Renal pelvis (tissue), 4 donors: ENCODE measurements around the gene ZFYVE19. TPM values are rescaled to one million over a fixed set of nuclear protein-coding genes. Genes with fewer than 3 reads are reported as not detected.
"Not testable (repeated sequence)": the region's sequence is repeated elsewhere in the genome, so short reads cannot be mapped to it uniquely, and the experiment has no call there.

Experiments used
- DNase-seq: peaks from one replicate; pipeline ENCODE4 v3.0.0-alpha.2; 2013
- polyA plus RNA-seq, 3 donors: library from polyadenylated mRNA; unstranded; fragments of 120-200 nt; gene quantifications; one replicate each; pipeline ENCODE4 v1.2.1, GENCODE V29; 2013; ENCODE audit not compliant: insufficient read length in 3 of 3

ZFYVE19 gene
- polyA plus RNA-seq, 3 donors, result 25.8 to 27.7 (median 27.7) TPM

- no peak for DNase-seq
These were observed 38.1 kb downstream of the ZFYVE19 start for GRCh38 chr15:40845036-40845435.

- no peak for DNase-seq
These were observed 38.8 kb downstream of the ZFYVE19 start for GRCh38 chr15:40845511-40846284.

DNA sequence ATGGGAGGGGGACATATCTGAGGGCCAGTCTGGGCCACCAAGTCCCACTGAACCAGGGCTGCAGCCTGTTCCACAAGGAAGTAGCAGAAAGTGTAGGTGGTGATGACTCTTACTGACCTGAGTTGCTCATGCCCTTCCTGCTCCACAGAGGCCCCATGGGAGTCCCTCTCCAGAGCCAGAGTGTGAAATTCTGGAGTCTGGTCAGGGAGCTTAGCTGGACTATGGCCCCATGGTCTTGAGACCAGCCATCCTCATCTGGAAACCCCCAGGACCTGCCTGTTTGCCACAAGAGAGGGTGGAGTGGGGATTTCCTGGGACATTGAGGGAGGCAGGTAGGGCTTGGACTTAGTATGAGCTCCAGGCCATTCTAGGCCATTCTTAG, 39.9 kb downstream of the ZFYVE19 start:
- DNase-seq, result no peak

DNA sequence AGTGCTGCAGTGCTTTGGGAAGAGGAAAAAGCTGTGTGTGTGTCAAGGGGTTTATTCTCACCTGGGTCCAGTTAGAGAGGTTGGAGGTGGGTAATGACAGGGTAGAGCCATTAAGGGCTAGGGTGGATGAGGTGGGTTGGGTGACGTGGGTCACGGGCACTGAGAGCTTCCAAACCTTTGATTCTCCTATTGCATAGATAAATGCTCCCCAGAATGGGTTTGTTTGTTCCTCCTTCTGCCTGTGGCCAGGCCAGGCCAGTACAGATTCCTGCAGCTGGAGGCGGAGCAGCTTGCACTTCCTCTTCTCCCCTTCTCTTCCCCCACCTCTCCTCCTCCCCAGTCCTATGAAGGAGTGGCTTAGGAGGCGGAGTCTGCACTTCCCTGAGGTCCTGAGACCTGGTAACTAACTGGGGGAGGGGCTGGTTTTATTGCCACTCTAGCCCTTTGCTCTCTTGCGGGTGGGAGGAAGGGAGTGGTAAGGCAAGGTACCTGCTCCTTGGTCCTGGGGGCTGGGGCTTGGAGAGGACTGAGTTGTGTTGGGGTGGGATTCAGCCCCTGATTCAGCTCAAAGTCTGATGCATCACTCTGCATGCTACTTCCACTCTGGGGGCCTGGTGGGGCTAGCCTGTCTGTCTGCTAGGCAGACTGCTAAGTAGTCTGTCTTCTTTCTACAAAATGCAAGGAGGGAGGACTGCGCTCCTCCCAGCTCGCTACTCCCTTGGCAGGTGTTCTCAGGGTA, 40.5 kb downstream of the ZFYVE19 start:
- peak; percentile 85 for DNase-seq

DNA sequence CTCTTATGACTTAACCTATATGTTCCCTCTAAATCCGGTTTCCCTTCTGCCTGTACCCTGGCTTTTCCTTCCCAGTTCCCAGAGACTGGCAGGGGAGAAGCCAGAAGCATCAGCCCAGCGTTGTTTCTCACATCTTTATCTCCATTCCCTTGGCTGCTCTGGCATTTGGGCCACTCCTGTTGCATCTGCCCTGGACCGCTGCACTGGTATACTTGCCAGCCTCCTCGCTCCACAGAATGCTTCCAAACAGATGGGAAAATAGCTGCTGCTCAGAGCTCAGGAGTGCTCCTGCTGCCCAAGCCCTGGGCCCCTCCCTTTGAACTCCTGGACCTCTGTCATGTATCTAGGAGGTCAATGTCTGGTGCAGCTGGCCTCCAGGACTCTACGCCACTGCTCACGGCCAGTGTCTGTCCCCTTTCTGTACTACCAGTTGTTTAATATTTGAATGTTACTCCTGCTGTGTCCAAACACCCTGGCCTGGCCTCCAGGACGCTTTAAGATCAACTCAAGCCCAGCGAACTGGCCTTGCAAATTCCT, 43.8 kb downstream of the ZFYVE19 start:
- no peak for DNase-seq

GRCh38 chr15:40852529-40852928, 45.6 kb downstream of the ZFYVE19 start:
- DNase-seq, result no peak

DNA sequence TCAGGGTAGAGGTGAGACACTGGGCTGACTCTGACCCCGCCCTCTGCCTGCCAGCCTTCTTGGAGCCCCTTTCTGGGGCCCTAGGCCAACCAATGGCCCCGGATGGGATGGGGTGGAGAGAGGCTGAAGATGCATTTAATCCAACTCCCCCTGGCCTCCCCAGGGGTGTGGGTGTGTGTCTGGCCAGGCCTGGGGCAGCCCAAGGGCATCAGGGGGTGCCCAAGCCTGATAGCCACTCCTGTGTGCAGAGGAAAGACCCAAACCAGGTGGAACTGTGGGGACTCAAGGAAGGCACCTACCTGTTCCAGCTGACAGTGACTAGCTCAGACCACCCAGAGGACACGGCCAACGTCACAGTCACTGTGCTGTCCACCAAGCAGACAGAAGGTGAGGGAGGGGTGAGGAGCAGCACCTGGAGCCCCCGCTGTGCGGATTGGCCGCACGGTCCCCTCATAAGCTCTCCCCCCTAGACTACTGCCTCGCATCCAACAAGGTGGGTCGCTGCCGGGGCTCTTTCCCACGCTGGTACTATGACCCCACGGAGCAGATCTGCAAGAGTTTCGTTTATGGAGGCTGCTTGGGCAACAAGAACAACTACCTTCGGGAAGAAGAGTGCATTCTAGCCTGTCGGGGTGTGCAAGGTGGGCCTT, 46.5 kb downstream of the ZFYVE19 start:
- no peak for DNase-seq

GRCh38 chr15:40854161-40854560, 47.3 kb downstream of the ZFYVE19 start:
- no peak for DNase-seq

GRCh38 chr15:40855706-40856234, 48.9 kb downstream of the ZFYVE19 start:
- DNase-seq, result no peak

DNA sequence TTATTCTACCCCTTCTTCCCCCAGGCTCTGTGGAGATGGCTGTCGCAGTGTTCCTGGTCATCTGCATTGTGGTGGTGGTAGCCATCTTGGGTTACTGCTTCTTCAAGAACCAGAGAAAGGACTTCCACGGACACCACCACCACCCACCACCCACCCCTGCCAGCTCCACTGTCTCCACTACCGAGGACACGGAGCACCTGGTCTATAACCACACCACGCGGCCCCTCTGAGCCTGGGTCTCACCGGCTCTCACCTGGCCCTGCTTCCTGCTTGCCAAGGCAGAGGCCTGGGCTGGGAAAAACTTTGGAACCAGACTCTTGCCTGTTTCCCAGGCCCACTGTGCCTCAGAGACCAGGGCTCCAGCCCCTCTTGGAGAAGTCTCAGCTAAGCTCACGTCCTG, 49.9 kb downstream of the ZFYVE19 start:
- no peak for DNase-seq

DNA sequence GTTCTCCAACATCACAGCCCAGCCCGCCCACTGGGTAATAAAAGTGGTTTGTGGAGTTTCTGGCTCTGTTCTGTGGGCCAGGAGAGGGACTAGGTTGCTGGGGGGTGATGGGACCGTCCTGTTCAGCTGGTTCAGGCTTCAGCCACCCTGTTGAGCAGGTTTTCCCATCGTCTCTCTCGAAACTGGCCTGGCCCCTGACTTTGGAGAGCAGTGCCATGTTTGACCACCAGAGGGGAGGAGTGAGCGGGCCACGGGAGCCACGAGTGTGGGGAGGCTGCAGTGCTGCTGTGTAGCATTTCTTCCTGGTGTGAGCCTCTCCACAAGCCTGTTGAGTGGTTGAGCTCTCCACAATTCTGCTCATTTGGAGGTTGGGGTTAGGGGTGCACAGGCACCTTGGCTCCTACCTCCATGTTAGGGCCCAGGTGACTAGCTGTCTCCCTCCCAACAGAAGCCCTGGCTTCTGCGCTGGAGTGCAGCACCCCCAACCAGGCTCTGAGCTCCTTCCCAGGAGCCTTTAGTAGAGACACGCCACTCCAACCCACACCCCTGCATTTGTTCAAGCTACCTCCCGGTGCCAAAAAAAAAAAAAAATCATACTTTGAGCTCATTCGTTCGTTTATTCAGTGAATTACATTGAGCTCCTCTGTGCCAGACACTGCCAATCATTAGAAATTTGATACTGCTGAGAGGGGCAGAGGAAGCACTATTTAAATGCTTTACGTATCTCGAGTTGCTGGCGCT, 50.9 kb downstream of the ZFYVE19 start:
- DNase-seq, result peak; percentile 81

- DNase-seq, result no peak
These were observed 51.8 kb downstream of the ZFYVE19 start for GRCh38 chr15:40858706-40859105.

GRCh38 chr15:40859206-40859851, 52.4 kb downstream of the ZFYVE19 start:
- peak; percentile 79 for DNase-seq

DNA sequence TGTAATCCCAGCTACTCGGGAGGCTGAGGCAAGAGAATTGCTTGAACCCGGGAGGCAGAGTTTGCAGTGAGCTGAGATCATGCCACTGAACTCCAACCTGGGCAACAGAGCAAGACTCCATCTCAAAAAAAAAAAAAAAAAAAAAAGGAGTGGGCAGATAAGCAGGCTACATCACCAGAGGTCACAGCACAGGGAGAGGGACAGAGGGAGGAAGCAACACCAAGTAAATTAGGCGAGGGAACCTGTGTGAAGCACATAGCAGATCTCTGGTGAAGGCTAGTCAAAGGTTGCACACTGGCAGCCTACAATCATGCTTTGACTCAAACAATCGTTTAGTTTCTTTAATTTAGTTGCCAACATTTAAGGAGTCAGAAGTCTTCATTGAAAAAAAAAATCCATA, 54.3 kb downstream of the ZFYVE19 start:
- not testable (repeated sequence) for DNase-seq

DNA sequence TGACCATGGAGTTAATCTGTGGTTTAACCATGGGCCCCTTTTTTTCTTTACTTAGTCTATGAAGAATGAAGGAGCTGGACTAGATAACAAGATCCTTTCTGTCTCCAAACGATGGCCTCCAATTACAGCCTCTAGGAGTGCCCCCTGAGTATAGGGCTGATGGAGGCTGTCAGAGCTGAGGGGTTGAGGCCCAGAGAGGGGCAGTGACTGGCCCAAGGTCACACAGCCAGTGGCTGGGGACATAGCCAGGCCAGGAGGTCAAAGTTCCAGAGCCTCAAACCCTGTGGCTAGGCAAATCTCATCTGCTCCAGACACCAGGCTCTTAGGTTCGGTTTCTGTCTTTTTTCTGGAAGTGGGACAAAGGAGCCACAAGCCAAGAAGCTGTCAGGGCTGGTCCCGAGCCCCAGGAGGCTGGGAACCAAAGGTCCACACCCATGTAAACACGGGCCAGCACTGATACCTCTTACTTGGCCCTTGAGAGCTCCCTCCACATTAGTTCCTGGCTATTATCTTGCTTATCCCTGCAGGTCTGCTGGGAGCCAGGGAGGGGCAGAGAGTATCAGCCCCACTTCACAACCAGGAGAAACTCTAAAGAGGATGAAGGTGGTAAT, 56.9 kb downstream of the ZFYVE19 start:
- no peak for DNase-seq

Other genes with a start within 250 kb of the ZFYVE19 start
- gene CCDC32, start 242.0 kb upstream of the ZFYVE19 start, polyA plus RNA-seq, result 10 to 100 TPM; 24.6 to 32.4 (median 27.2) TPM
- 10 to 100 TPM; 10.5 to 16.3 (median 15.0) TPM for gene RPUSD2, start 237.8 kb upstream of the ZFYVE19 start, polyA plus RNA-seq
- 10 to 100 TPM; 16.5 to 21.5 (median 19.1) TPM for gene KNL1, start 212.8 kb upstream of the ZFYVE19 start, polyA plus RNA-seq
- 10 to 100 TPM; 12.1 to 14.4 (median 13.4) TPM for gene RAD51, start 111.9 kb upstream of the ZFYVE19 start, polyA plus RNA-seq
- 10 to 100 TPM; 40.8 to 46.8 (median 45.2) TPM for gene RMDN3, start 51.8 kb upstream of the ZFYVE19 start, polyA plus RNA-seq
- 10 to 100 TPM; 40.6 to 59.4 (median 58.9) TPM for gene GCHFR, start 43.0 kb upstream of the ZFYVE19 start, polyA plus RNA-seq
- 1 to 10 TPM; 2.3 to 5.4 (median 5.0) TPM for gene C15orf62, start 37.1 kb upstream of the ZFYVE19 start, polyA plus RNA-seq
- gene DNAJC17, start 384 bp downstream of the ZFYVE19 start, polyA plus RNA-seq, result 10 to 100 TPM; 38.5 to 43.7 (median 38.7) TPM
- gene PPP1R14D, start 21.6 kb downstream of the ZFYVE19 start, polyA plus RNA-seq, result under 1 TPM; 0.46 to 0.69 (median 0.50) TPM
- 10 to 100 TPM; 72.4 to 75.5 (median 73.6) TPM for gene SPINT1, start 37.0 kb downstream of the ZFYVE19 start, polyA plus RNA-seq
- gene RHOV, start 67.1 kb downstream of the ZFYVE19 start, polyA plus RNA-seq, result 1 to 10 TPM; 1.7 to 2.0 (median 1.8) TPM
- gene VPS18, start 87.4 kb downstream of the ZFYVE19 start, polyA plus RNA-seq, result 10 to 100 TPM; 18.4 to 20.5 (median 20.2) TPM
- gene DLL4, start 122.3 kb downstream of the ZFYVE19 start, polyA plus RNA-seq, result 1 to 10 TPM; 6.6 to 8.6 (median 7.3) TPM
- 1 to 10 TPM; 2.5 to 3.8 (median 3.3) TPM for gene CHAC1, start 146.4 kb downstream of the ZFYVE19 start, polyA plus RNA-seq